Measurements from ENCODE around the gene ELOB.

DNA sequence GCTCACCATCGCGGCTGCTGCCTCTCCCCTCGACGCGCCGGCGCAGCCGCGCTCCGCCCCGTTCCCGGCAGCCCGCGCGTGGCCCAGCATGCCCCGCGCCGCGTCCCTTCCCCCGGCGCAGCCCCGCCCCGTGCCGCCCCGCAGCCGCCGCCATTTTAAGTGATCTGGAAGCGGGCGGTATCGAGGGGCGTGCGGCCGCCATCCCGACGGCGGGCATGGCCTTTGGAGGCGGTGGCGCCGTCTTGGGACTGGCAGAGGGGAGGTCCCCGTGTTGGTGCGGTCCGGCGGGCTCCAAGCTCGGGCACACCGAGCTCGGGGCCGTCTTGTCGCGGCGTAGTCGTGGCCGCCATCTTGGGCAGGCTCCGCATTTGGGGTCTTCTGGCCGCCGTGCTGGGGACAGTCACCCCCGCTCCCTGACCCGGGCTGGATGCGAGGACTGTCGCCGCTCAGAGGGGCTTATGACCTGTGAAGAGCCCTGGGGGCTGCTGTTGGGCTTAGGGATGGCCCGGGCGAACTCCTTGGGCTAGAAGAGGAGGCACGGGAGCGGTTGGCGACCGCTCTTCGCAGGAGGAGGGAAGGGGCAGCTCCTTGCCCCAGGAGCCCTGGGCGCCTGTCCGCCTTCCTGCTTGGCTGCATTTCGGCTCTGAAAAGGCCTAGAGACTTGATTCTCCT lies at the start of gene ELOB:
- TF ChIP-seq, protein P1, sequence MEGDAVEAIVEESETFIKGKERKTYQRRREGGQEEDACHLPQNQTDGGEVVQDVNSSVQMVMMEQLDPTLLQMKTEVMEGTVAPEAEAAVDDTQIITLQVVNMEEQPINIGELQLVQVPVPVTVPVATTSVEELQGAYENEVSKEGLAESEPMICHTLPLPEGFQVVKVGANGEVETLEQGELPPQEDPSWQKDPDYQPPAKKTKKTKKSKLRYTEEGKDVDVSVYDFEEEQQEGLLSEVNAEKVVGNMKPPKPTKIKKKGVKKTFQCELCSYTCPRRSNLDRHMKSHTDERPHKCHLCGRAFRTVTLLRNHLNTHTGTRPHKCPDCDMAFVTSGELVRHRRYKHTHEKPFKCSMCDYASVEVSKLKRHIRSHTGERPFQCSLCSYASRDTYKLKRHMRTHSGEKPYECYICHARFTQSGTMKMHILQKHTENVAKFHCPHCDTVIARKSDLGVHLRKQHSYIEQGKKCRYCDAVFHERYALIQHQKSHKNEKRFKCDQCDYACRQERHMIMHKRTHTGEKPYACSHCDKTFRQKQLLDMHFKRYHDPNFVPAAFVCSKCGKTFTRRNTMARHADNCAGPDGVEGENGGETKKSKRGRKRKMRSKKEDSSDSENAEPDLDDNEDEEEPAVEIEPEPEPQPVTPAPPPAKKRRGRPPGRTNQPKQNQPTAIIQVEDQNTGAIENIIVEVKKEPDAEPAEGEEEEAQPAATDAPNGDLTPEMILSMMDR (IDR thresholded peaks at IDR 0.05; ENCODE audit: low read length) = no peak
- TF ChIP-seq EZH2 (IDR thresholded peaks at IDR 0.05; ENCODE audit: borderline replicate concordance, low read length) = no peak
